NCI-H187 (cell line): Measurements from ENCODE around the gene ZGPAT.

Experiments used
- DNase-seq, 2 experiments: peaks; one replicate each; lab custom pipeline; 2025; lab: John Stamatoyannopoulos, UW

The ZGPAT gene

GRCh38 chr20:63692436-63693082 lies 15.3 kb upstream of the ZGPAT start:
- DNase-seq, result no peak

- no peak for DNase-seq
Observed at GRCh38 chr20:63693083-63693732, 14.6 kb upstream of the ZGPAT start.

GRCh38 chr20:63693733-63694583 lies 13.9 kb upstream of the ZGPAT start:
- no peak for DNase-seq

DNA sequence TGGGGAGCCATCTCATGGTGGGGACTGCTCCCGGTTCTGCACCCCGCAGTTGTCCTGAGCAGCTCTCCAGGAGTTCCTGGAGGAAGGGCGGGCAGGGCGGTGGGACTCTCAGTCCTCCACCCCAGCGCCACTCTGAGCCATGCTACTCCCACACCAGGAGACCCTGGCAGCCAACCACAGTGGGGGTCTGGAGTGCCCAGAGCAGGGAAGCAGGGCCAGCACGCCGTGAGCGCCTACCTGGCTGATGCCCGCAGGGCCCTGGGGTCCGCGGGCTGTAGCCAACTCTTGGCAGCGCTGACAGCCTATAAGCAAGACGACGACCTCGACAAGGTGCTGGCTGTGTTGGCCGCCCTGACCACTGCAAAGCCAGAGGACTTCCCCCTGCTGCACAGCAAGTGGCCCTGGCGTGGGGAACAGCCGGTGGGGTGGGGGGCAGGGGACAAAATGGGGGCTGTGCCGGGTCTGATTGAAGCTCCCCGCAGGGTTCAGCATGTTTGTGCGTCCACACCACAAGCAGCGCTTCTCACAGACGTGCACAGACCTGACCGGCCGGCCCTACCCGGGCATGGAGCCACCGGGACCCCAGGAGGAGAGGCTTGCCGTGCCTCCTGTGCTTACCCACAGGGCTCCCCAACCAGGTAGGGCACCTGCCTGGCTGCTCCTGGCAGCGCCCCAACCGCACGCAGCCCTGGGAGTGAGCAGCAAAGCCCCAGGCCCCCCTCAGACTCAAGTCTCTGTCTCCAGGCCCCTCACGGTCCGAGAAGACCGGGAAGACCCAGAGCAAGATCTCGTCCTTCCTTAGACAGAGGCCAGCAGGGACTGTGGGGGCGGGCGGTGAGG lies 13.0 kb upstream of the ZGPAT start:
- no peak for DNase-seq

DNA sequence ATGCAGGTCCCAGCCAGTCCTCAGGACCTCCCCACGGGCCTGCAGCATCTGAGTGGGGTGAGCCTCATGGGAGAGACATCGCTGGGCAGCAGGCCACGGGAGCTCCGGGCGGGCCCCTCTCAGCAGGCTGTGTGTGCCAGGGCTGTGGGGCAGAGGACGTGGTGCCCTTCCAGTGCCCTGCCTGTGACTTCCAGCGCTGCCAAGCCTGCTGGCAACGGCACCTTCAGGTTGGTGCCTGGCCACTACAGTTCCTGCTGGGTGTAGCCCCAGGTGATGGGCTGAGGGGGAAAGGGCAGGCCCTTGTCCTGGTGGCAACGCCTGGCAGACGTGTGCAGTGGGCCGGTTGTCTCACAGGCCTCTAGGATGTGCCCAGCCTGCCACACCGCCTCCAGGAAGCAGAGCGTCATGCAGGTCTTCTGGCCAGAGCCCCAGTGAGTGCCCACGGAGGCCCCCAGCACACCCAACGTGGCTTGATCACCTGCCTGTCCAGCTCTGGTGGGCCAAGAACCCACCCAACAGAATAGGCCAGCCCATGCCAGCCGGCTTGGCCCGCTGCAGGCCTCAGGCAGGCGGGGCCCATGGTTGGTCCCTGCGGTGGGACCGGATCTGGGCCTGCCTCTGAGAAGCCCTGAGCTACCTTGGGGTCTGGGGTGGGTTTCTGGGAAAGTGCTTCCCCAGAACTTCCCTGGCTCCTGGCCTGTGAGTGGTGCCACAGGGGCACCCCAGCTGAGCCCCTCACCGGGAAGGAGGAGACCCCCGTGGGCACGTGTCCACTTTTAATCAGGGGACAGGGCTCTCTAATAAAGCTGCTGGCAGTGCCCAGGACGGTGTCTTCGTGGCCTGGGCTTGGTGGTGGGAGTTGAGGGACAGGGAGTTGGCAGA lies 12.2 kb upstream of the ZGPAT start:
- DNase-seq, result no peak

DNA sequence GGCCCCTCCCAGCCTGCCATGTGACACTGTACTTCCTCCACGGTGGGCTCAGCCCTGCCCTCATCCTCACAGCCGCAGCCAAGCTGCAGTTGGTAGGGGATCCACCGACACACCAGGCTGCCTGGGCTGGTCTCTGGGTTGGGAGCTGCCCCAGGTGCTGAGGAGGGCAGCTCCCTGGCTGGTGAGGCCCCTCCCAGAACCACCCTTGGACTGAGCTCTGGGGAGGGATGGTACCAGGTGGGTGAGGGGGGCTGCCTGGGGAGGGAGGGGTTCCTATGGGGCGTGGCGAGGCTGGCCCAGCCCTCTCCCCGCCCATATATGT lies 11.6 kb upstream of the ZGPAT start:
- no peak for DNase-seq

DNA sequence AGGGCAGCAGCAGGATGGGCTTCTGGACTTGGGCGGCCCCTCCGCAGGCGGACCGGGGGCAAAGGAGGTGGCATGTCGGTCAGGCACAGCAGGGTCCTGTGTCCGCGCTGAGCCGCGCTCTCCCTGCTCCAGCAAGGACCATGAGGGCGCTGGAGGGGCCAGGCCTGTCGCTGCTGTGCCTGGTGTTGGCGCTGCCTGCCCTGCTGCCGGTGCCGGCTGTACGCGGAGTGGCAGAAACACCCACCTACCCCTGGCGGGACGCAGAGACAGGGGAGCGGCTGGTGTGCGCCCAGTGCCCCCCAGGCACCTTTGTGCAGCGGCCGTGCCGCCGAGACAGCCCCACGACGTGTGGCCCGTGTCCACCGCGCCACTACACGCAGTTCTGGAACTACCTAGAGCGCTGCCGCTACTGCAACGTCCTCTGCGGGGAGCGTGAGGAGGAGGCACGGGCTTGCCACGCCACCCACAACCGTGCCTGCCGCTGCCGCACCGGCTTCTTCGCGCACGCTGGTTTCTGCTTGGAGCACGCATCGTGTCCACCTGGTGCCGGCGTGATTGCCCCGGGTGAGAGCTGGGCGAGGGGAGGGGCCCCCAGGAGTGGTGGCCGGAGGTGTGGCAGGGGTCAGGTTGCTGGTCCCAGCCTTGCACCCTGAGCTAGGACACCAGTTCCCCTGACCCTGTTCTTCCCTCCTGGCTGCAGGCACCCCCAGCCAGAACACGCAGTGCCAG lies 11.0 kb upstream of the ZGPAT start, which contains the start of gene TNFRSF6B:
Gene TNFRSF6B, plus strand, starts transcription at position 25 of the 729 bp plus-strand sequence. Its CDS starts 116 bp downstream, at position 141.
- no peak for DNase-seq

DNA sequence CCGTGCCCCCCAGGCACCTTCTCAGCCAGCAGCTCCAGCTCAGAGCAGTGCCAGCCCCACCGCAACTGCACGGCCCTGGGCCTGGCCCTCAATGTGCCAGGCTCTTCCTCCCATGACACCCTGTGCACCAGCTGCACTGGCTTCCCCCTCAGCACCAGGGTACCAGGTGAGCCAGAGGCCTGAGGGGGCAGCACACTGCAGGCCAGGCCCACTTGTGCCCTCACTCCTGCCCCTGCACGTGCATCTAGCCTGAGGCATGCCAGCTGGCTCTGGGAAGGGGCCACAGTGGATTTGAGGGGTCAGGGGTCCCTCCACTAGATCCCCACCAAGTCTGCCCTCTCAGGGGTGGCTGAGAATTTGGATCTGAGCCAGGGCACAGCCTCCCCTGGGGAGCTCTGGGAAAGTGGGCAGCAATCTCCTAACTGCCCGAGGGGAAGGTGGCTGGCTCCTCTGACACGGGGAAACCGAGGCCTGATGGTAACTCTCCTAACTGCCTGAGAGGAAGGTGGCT lies 10.4 kb upstream of the ZGPAT start:
- no peak for DNase-seq

- DNase-seq, result no peak
Observed at GRCh38 chr20:63697868-63698545, 9.8 kb upstream of the ZGPAT start.

DNA sequence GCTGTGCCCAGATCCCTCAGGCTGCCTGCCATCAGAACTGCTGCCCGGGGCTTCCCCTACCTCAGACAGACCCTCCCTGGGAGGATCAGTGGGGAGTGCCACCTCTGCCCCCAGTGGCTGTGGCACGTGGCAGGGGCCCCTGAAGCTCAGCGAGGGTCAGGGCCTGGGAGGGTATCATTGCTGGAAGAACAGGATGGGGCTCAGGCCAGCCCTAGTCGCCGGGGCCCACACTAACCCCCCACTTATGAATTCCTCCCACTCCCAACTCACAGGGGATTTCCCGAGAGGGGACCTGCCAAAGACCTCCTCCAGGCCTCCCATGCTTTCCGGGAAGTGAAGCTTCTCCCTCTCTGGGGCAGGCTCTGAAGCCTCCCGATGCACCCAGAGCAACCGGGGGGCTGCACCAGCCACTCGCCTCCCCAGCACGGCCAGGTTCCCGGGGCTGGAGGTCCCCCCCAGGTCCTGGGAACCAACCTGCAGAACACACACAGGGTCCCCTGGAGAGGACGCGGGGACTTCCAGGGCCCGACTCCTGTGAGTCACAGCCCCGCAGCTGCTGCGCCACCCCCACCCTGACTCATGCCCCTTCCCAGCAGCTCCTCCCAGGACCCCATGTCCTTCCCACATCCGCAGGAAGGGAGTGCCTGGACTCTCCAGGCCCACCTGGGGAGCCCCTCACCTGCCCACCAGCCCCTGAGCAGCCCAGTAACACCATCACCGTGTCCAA lies 8.9 kb upstream of the ZGPAT start:
- no peak for DNase-seq

DNA sequence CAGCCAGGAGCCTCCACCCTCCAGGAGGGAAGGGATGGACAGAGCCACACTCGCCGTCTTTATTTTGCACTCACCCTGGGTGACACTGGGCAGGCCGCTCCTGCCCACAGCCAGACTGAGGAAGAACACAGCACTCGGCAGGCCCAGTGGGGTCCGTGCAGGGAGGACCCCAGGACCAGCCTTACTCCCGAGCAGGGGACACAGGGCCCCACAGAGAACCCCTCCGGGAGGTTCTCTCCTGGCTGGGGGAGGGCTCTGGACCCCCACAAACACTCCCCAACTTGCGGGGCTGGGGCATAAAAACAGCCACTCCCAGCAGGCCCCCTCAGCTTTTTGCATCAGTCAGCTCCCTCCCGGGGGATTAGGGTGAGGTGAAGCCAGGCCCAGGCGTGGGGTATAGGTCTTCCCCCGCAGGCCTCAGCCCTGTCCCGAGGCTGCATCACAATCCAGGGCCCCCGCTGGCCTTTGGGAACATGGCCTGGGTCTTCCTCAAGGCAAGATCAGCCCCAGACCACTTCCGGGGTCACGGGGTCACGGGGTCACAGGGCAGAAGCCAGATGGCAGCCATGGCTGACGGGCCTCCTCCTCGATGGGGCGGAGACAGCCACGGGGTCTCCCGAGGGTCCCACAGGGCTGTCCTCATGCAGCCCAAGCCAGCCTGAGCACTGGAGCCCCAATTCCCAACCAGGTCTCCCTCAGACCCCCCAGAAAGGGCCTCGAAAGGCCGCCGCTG lies 8.2 kb upstream of the ZGPAT start:
- no peak for DNase-seq

DNA sequence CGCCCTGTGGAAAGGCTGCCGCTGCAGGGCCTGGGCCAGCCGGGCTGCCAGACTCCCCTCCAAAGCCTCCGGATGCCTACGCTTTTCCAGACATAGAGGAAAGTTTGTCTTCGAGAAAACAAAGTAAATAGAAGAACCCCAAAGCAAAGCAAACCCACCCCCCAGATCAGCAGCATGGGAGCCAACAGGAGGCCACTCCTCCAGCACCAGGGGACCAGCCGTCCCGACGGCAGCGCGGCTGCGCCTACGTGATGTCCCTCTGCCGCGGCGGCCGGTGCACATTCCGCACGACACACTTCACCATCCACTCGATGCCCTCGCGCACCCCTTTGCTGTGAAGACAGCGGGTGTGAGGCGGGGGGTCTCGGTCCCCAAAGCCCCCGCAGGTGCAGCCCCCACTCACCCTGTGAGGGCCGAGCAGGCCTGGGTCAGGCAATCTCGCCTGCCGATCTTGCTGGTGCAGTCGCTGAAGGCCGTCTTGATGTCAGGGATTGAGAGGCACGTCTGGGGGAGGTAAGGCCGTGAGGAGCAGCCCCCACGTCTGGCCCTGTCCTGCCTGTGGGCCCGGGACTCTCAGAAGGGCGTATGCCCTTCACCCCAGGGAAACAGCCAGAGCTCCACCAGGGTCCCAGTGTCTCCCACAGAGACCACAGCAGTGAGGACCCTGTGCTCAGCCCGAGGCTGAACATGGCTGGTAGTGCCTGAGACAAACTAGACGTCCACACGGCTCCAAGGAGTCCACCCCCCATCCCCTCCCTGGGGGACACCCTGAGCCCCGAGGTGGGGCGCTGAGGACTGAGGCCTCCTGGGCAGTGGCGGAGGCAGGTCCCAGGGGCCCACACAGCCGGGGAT lies 7.4 kb upstream of the ZGPAT start:
- no peak for DNase-seq

DNA sequence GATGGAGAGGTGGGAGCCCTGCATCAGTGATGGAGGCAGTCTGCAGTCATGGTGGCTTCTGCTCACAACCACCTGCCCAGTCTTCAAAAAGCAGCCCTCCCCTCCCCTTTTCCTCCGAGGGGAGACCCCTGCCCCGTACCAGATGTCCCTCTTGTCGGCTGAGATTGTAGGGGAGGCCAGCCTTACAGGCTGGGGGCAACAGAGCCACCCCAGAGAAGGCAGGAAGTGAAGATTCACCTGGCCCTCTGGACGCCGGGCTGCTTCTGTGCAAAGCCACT lies 6.8 kb upstream of the ZGPAT start:
- DNase-seq, result no peak

GRCh38 chr20:63701329-63702035 lies 6.4 kb upstream of the ZGPAT start:
- DNase-seq, result no peak

GRCh38 chr20:63702036-63702665 lies 5.7 kb upstream of the ZGPAT start:
- DNase-seq, result no peak

- DNase-seq, result no peak
Observed at GRCh38 chr20:63702751-63703470, 4.9 kb upstream of the ZGPAT start.
